Calu3 (cell line): Measurements from ENCODE around the gene KMT5C. TPM values are rescaled to one million over a fixed set of nuclear protein-coding genes. Genes with fewer than 3 reads are reported as not detected.
A peak's percentile ranks its signal among the peaks of the same experiment; 100 is the strongest.

Experiments used
- BruUV-seq: library from RNA; stranded (reverse); fragments of 400-500 nt; replicated peaks from 2 replicates; lab custom pipeline; 2021; lab: Mats Ljungman, UMichigan
- CTCF ChIA-PET: fragments of 300-600 bp; sonication (Branson Sonifier 250); formaldehyde crosslinking; loops from one replicate; lab custom pipeline; 2022; ENCODE audit warnings: antibody characterized with exemption; lab: Charles Lee
- DNase-seq: peaks from one replicate; pipeline ENCODE4 v3.0.0; 2022
- H3K27ac Mint-ChIP-seq: one replicate; pipeline ENCODE4 v1.8.0; 2022; ENCODE audit warnings: mixed read lengths; ENCODE audit not compliant: unreplicated experiment
- H3K27me3 Mint-ChIP-seq: one replicate; pipeline ENCODE4 v1.8.0; 2022; ENCODE audit warnings: mixed read lengths; ENCODE audit not compliant: unreplicated experiment
- H3K36me3 Mint-ChIP-seq: one replicate; pipeline ENCODE4 v1.8.0; 2022; ENCODE audit warnings: mild to moderate bottlenecking, moderate library complexity, mixed read lengths; ENCODE audit not compliant: insufficient read depth, unreplicated experiment
- H3K4me1 Mint-ChIP-seq: one replicate; pipeline ENCODE4 v1.8.0; 2022; ENCODE audit warnings: mild to moderate bottlenecking, low read depth, mixed read lengths; ENCODE audit not compliant: unreplicated experiment
- H3K4me3 Mint-ChIP-seq: one replicate; pipeline ENCODE4 v1.8.0; 2022; ENCODE audit warnings: mild to moderate bottlenecking, low read depth, moderate library complexity, mixed read lengths; ENCODE audit not compliant: unreplicated experiment
- H3K9me3 Mint-ChIP-seq: one replicate; pipeline ENCODE4 v1.8.0; 2022; ENCODE audit warnings: low read depth, mixed read lengths; ENCODE audit not compliant: unreplicated experiment
- intact Hi-C: fragments of 100-400 bp; cut with micrococcal nuclease; formaldehyde crosslinking; loops from one replicate; pipeline ENCODE4 v1.10.0; 2022; ENCODE audit not compliant: unreplicated experiment
- total RNA-seq: library from RNA; stranded (reverse); gene quantifications from 2 replicates; pipeline ENCODE4 v1.2.3, GENCODE V29; 2022
- TF ChIP-seq, protein P1 (sequence below): fragments of 200-600 bp; IDR thresholded peaks from one replicate; pipeline ENCODE4 v1.8.0; 2022; ENCODE audit warnings: antibody characterized with exemption; ENCODE audit not compliant: unreplicated experiment

Gene KMT5C
- total RNA-seq, 1 experiment from 2014 or later: 23.5 TPM

DNA sequence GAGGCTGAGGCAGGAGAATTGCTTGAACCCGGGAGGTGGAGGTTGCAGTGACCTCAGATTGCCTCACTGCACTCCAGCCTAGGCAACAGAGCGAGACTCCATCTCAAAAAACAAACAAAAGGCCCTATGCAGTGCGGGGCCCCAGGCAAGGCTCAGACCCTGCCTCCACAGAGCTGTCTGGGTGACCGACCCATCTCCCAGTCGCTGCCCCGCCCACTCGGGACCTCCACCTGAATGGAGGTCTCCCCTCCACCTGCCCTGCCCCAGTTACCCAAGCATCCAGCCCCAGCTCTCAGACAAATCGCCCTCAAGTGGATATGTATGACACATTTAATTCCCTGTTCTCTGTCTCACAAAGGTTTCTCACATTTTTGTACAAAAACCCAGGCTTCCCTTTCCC, 25.6 kb downstream of the KMT5C start:
- no peak for DNase-seq
- BruUV-seq: no TSS peak
- Mint-ChIP-seq H3K4me3 (no peak overlapping the region), H3K36me3 (peaks cover 15% of the 10 kb centered on the region), H3K9me3 (no peaks in the 10 kb centered on the region), H3K4me1 (peaks cover 7% of the 10 kb centered on the region), H3K27me3 (peaks cover 72% of the 10 kb centered on the region), H3K27ac (no peak overlapping the region)
- CTCF ChIA-PET: no interaction called here
- TF ChIP-seq, protein P1, sequence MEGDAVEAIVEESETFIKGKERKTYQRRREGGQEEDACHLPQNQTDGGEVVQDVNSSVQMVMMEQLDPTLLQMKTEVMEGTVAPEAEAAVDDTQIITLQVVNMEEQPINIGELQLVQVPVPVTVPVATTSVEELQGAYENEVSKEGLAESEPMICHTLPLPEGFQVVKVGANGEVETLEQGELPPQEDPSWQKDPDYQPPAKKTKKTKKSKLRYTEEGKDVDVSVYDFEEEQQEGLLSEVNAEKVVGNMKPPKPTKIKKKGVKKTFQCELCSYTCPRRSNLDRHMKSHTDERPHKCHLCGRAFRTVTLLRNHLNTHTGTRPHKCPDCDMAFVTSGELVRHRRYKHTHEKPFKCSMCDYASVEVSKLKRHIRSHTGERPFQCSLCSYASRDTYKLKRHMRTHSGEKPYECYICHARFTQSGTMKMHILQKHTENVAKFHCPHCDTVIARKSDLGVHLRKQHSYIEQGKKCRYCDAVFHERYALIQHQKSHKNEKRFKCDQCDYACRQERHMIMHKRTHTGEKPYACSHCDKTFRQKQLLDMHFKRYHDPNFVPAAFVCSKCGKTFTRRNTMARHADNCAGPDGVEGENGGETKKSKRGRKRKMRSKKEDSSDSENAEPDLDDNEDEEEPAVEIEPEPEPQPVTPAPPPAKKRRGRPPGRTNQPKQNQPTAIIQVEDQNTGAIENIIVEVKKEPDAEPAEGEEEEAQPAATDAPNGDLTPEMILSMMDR: no peak
- intact Hi-C loops: no loop called here

- Mint-ChIP-seq H3K27ac (no peak overlapping the region), H3K27me3 (peaks cover 79% of the 10 kb centered on the region), H3K4me3 (peak overlapping the region; percentile 26), H3K4me1 (peaks cover 11% of the 10 kb centered on the region), H3K36me3 (peaks cover 15% of the 10 kb centered on the region), H3K9me3 (no peaks in the 10 kb centered on the region)
- no TSS peak for BruUV-seq
- DNase-seq: no peak
- CTCF ChIA-PET: interaction anchor here (1.1 kb wide), 1 partner anchor 27 kb away, joined by 3 read pairs; the partner anchor contains the start of gene KMT5C
- intact Hi-C loops: no loop called here
- TF ChIP-seq, protein P1: no peak
These were observed 26.3 kb downstream of the KMT5C start for GRCh38 chr19:55365964-55366363.

DNA sequence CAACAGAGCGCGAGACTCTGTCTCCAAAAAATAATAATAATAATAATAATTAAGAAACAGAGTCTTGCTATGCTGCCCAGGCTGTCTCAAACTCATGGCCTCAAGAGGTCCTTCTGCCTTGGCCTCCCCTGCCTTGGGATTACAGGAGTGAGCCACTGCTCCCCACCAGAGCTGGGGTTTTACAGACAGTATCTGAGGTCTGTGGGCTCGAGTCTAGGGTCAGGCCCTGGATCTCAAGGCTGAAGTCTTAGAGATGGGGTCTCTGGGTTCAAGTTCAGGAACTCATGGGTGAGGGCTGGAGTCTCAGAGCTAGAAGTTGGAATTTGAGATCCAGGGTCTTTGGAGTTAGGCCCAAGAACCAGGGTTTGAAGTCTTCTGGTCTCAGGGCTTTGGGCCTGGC, 27.1 kb downstream of the KMT5C start:
- Mint-ChIP-seq H3K27ac (no peak overlapping the region), H3K36me3 (peaks cover 15% of the 10 kb centered on the region), H3K27me3 (peaks cover 87% of the 10 kb centered on the region), H3K9me3 (no peaks in the 10 kb centered on the region), H3K4me1 (peaks cover 12% of the 10 kb centered on the region), H3K4me3 (no peak overlapping the region)
- BruUV-seq: no TSS peak
- TF ChIP-seq, protein P1: no peak
- CTCF ChIA-PET: interaction anchor here (1.1 kb wide), 1 partner anchor 27 kb away, joined by 3 read pairs; the partner anchor contains the start of gene KMT5C
- DNase-seq: no peak
- intact Hi-C loops: no loop called here

GRCh38 chr19:55368106-55368505, 28.4 kb downstream of the KMT5C start:
- intact Hi-C loops: no loop called here
- Mint-ChIP-seq H3K4me1 (peaks cover 19% of the 10 kb centered on the region), H3K27ac (no peak overlapping the region), H3K4me3 (no peak overlapping the region), H3K27me3 (peaks cover 97% of the 10 kb centered on the region), H3K36me3 (peaks cover 24% of the 10 kb centered on the region), H3K9me3 (no peaks in the 10 kb centered on the region)
- BruUV-seq: no TSS peak
- CTCF ChIA-PET: interaction anchor here (0.6 kb wide), 1 partner anchor 251 kb away, joined by 4 read pairs; the partner anchor contains the start of gene PPP1R12C
- TF ChIP-seq, protein P1: no peak
- no peak for DNase-seq
